HCT116 (cell line): ENCODE data around the gene HOXB7. TPM values are rescaled to one million over a fixed set of nuclear protein-coding genes. Genes with fewer than 3 reads are reported as not detected.

Experiments
- ATAC-seq: fragments of 200-7000 bp; cut with Tn5 transposase; 2 replicates; pipeline ENCODE4 v1.9.1; 2020; ENCODE audit warnings: mild to moderate bottlenecking, moderate library complexity
- BruUV-seq: library from RNA; stranded (reverse); fragments of 400-500 nt; replicated peaks from 2 replicates; lab custom pipeline; 2021; lab: Mats Ljungman, UMichigan
- CTCF ChIA-PET: fragments of 300-600 bp; sonication (Branson Sonifier 250); formaldehyde crosslinking; loops from one replicate; lab custom pipeline; 2021; ENCODE audit warnings: antibody characterized with exemption; lab: Charles Lee
- POLR2A ChIA-PET: fragments of 300-600, 350-600 bp; sonication (Branson Sonifier 250); formaldehyde crosslinking; loops from one replicate; lab custom pipeline; 2021; ENCODE audit warnings: antibody characterized with exemption; lab: Charles Lee
- RAD21 ChIA-PET, 2 experiments: fragments of 300-600 bp; sonication (Branson Sonifier 250); formaldehyde crosslinking; loops; one replicate each; lab custom pipeline; 2023; ENCODE audit warnings: low total read pairs in 2 of 2; ENCODE audit not compliant: uncharacterized antibody in 2 of 2, unreplicated experiment in 2 of 2, low non-redundant PET in 1 of 2; lab: Charles Lee
- DNase-seq: peaks from one replicate; pipeline ENCODE4 v3.0.0-alpha.2; 2010; ENCODE audit warnings: low read depth, low spot score
- H2AFZ ChIP-seq: fragments of 200-600 bp; shearing (Covaris generic), sonication (generic); 2 replicates; pipeline ENCODE4 v1.6.1; 2017; ENCODE audit warnings: low read depth, mixed run types, mixed read lengths, antibody characterized with exemption, low read length; ENCODE audit not compliant: poor library complexity, severe bottlenecking
- H3K27ac ChIP-seq: 2 replicates; pipeline ENCODE4 v1.5.1; 2012; ENCODE audit warnings: low read depth, low read length
- H3K27me3 ChIP-seq: fragments of 200-600 bp; sonication (generic); 2 replicates; pipeline ENCODE4 v1.6.1; 2016; ENCODE audit warnings: mixed run types, low read length, mixed read lengths; ENCODE audit not compliant: insufficient read depth
- H3K36me3 ChIP-seq, 2 experiments: fragments of 200-500 bp in 1 of 2; fragments of 200-600 bp in 1 of 2; sonication (Bioruptor generic) in 1 of 2; sonication (generic) in 1 of 2; 2 replicates each; pipeline versions ENCODE4 v1.5.1 to v1.6.1; 2014 to 2016; ENCODE audit warnings: low read length in 2 of 2, inconsistent platforms in 1 of 2, mixed read lengths in 1 of 2, mixed run types in 1 of 2; ENCODE audit not compliant: insufficient read depth in 2 of 2, control insufficient read depth in 1 of 2
- H3K4me1 ChIP-seq, 2 experiments: fragments of 200-600 bp in 1 of 2; sonication (generic) in 1 of 2; 2 replicates each; pipeline versions ENCODE4 v1.5.1 to v1.6.1; 2012 to 2017; ENCODE audit warnings: low read length in 2 of 2, inconsistent platforms in 1 of 2, mild to moderate bottlenecking in 1 of 2, mixed read lengths in 1 of 2, mixed run types in 1 of 2, moderate library complexity in 1 of 2; ENCODE audit not compliant: insufficient read depth in 2 of 2, control insufficient read depth in 1 of 2
- H3K4me2 ChIP-seq: fragments of 200-600 bp; sonication (generic); 2 replicates; pipeline ENCODE4 v1.6.1; 2017; ENCODE audit warnings: mixed run types, low read length, mixed read lengths
- H3K4me3 ChIP-seq, 2 experiments: fragments of 200-600 bp in 1 of 2; sonication (generic) in 1 of 2; replicated peaks in 1 of 2; 2 replicates each; pipeline ENCODE4 v1.5.1; 2011 to 2016; ENCODE audit warnings: low read length in 2 of 2, control low read depth in 1 of 2, low read depth in 1 of 2, mild to moderate bottlenecking in 1 of 2, mixed read lengths in 1 of 2, mixed run types in 1 of 2
- H3K79me2 ChIP-seq: fragments of 200-600 bp; sonication (generic); 2 replicates; pipeline ENCODE4 v1.6.1; 2017; ENCODE audit warnings: mild to moderate bottlenecking, mixed run types, low read length, moderate library complexity, mixed read lengths; ENCODE audit not compliant: insufficient read depth
- H3K9ac ChIP-seq: fragments of 200-600 bp; sonication (generic); 2 replicates; pipeline ENCODE4 v1.6.1; 2016; ENCODE audit warnings: low read length, mixed read lengths
- H3K9me2 ChIP-seq: fragments of 200-600 bp; sonication (generic), shearing (Covaris generic); 2 replicates; pipeline ENCODE4 v1.6.1; 2017; ENCODE audit warnings: mixed run types, mild to moderate bottlenecking, moderate library complexity; ENCODE audit not compliant: insufficient read depth
- H3K9me3 ChIP-seq, 2 experiments: fragments of 200-500 bp in 1 of 2; fragments of 200-600 bp in 1 of 2; sonication (Bioruptor generic) in 1 of 2; sonication (generic) in 1 of 2; 2 replicates each; pipeline ENCODE4 v1.6.1; 2014 to 2017; ENCODE audit warnings: low read length in 2 of 2, mixed read lengths in 2 of 2, inconsistent platforms in 1 of 2, low read depth in 1 of 2, mild to moderate bottlenecking in 1 of 2, mixed run types in 1 of 2, moderate library complexity in 1 of 2; ENCODE audit not compliant: control insufficient read depth in 1 of 2, insufficient read depth in 1 of 2
- H4K20me1 ChIP-seq: fragments of 200-600 bp; sonication (generic), shearing (Covaris generic); 2 replicates; pipeline ENCODE4 v1.6.1; 2017; ENCODE audit warnings: mixed run types, mild to moderate bottlenecking, moderate library complexity; ENCODE audit not compliant: insufficient read depth
- CTCF ChIP-seq, 3 experiments: fragments of 200-600 bp in 1 of 3; sonication (generic) in 1 of 3; IDR thresholded peaks in 2 of 3; conservative IDR thresholded peaks in 1 of 3; 2 replicates each; pipeline ENCODE4 v1.5.1; 2012 to 2017; ENCODE audit warnings: low read depth in 2 of 3, low read length in 2 of 3, antibody characterized with exemption in 1 of 3, borderline replicate concordance in 1 of 3, control low read depth in 1 of 3, mild to moderate bottlenecking in 1 of 3, mixed read lengths in 1 of 3, mixed run types in 1 of 3, moderate library complexity in 1 of 3; ENCODE audit not compliant: insufficient read depth in 1 of 3
- EZH2phosphoT487 ChIP-seq: fragments of 200-600 bp; IDR thresholded peaks from 2 replicates; pipeline ENCODE4 v1.6.1; 2018; ENCODE audit warnings: antibody characterized with exemption, borderline replicate concordance
- POLR2A ChIP-seq: IDR thresholded peaks from 2 replicates; pipeline ENCODE4 v1.7.0; 2011; ENCODE audit warnings: borderline replicate concordance; ENCODE audit not compliant: insufficient read depth, insufficient read length; ENCODE audit errors: extremely low read depth
- POLR2AphosphoS5 ChIP-seq: IDR thresholded peaks from 2 replicates; pipeline ENCODE4 v1.6.1; 2011; ENCODE audit warnings: mild to moderate bottlenecking, low read depth, low read length, moderate library complexity
- RAD21 ChIP-seq: IDR thresholded peaks from 2 replicates; pipeline ENCODE4 v1.6.1; 2012; ENCODE audit warnings: low read depth, mild to moderate bottlenecking
- intact Hi-C: fragments of 100-400 bp; cut with micrococcal nuclease; formaldehyde crosslinking; loops from 2 replicates; pipeline ENCODE4 v1.10.0; 2022
- total RNA-seq: library from RNA; stranded (reverse); gene quantifications from one replicate; pipeline ENCODE4 v1.2.1, GENCODE V29; 2021; ENCODE audit not compliant: unreplicated experiment
- TF ChIP-seq, protein P1 (sequence below): IDR thresholded peaks from 2 replicates; pipeline ENCODE4 v1.6.1; 2011; ENCODE audit warnings: mild to moderate bottlenecking, low read length, moderate library complexity; ENCODE audit not compliant: insufficient replicate concordance; ENCODE audit errors: extremely low read depth

Gene HOXB7
- total RNA-seq, 1 experiment from 2014 or later = 33.6 TPM

DNA sequence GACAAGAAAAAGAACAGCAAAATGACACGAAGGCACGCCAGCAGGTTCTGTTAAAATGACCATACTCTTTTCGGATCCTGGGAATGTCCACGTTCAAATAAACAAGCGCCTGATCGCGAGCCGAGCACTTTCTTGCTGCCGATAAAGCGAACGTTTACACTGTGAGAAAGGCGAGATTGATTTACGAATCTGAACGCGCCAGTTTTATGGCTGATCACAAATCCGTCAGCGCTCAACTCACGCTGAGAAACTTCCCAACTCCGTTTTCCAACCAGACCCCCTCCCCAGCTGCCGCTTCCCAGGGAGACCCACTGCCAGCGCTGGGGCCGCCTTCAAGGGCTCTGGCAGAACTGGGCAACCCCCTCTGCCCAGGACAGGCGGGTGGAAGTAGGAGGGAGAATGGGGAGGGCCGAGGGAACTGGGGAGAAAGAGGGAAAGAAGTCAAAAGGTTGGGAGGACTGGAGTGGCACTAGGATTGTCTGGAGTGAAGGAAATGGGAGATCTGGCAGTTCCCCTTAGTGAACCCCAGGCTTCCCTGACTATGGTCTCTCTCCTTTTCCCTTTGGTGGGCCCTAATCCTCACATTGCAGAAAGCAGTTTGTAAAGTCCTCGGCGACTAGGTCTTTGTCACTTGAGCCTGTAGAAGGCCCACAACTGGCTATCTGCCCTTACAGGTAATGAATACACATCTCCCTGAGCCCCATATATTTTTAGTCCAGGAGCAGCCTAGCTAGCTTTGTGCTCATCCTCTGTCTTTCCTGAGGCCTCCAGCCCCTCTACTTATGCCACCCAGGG, 39.6 kb downstream of the HOXB7 start:
- Histone ChIP-seq H2AFZ (no peak overlapping the region), H3K9me3 (no peaks in the 10 kb centered on the region), H3K4me1 (peaks cover 0 to 5% of the 10 kb centered on the region in 2 experiments; a peak in 1 of 4 replicates), H3K79me2 (peaks cover 79% of the 10 kb centered on the region), H3K36me3 (no peaks in the 10 kb centered on the region; a peak in 1 of 4 replicates), H3K27me3 (no peaks in the 10 kb centered on the region), H3K9ac (no peak overlapping the region), H3K9me2 (no peaks in the 10 kb centered on the region), H3K4me3 (no peak overlapping the region), H3K27ac (no peak overlapping the region), H4K20me1 (no peaks in the 10 kb centered on the region), H3K4me2 (no peak overlapping the region)
- no TSS peak for BruUV-seq
- DNase-seq (no peak), ATAC-seq (no peak)
- TF ChIP-seq POLR2AphosphoS5 = no peak
- no peak for TF ChIP-seq EZH2phosphoT487
- no peak for TF ChIP-seq CTCF (IDR thresholded peaks at IDR 0.05 in 2 of 3, conservative IDR thresholded peaks at IDR 0.05 in 1 of 3; ENCODE audit: borderline replicate concordance in 1 of 3, insufficient read depth in 1 of 3, low read depth in 2 of 3, low read length in 2 of 3)
- no peak for TF ChIP-seq RAD21
- TF ChIP-seq, protein P1, sequence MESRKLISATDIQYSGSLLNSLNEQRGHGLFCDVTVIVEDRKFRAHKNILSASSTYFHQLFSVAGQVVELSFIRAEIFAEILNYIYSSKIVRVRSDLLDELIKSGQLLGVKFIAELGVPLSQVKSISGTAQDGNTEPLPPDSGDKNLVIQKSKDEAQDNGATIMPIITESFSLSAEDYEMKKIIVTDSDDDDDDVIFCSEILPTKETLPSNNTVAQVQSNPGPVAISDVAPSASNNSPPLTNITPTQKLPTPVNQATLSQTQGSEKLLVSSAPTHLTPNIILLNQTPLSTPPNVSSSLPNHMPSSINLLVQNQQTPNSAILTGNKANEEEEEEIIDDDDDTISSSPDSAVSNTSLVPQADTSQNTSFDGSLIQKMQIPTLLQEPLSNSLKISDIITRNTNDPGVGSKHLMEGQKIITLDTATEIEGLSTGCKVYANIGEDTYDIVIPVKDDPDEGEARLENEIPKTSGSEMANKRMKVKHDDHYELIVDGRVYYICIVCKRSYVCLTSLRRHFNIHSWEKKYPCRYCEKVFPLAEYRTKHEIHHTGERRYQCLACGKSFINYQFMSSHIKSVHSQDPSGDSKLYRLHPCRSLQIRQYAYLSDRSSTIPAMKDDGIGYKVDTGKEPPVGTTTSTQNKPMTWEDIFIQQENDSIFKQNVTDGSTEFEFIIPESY = no peak
- no peak for TF ChIP-seq POLR2A
- ChIA-PET CTCF (no interaction called here), POLR2A (no interaction called here), RAD21 (no interaction called here)
- intact Hi-C loops = no loop called here
